ENCODE measurements around the gene SLC6A18.
"Not testable (repeated sequence)": the region's sequence is repeated elsewhere in the genome, so short reads cannot be mapped to it uniquely, and the experiment has no call there.

DNA sequence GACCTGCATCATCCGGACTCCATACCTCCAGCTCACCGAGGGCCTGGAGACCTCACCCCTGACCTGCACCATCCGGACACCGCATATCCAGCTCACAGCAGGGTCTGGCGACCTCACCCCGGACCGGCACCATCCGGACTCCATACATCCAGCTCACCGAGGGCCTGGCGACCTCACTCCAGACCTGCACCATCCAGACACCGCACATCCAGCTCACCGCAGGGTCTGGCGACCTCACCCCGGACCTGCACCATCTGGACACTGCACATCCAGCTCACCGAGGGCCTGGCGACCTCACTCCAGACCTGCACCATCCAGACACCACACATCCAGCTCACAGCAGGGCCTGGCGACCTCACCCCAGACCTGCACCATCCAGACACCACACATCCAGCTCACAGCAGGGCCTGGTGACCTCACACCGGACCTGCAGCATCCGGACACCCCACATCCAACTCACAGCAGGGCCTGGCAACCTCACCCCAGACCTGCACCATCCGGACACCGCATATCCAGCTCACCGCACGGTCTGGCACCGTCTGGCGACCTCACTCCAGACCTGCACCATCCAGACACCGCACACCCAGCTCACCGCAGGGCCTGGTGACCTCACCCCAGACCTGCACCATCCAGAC is 59.3 kb downstream of the SLC6A18 start:
- TF ChIP-seq, protein P1, sequence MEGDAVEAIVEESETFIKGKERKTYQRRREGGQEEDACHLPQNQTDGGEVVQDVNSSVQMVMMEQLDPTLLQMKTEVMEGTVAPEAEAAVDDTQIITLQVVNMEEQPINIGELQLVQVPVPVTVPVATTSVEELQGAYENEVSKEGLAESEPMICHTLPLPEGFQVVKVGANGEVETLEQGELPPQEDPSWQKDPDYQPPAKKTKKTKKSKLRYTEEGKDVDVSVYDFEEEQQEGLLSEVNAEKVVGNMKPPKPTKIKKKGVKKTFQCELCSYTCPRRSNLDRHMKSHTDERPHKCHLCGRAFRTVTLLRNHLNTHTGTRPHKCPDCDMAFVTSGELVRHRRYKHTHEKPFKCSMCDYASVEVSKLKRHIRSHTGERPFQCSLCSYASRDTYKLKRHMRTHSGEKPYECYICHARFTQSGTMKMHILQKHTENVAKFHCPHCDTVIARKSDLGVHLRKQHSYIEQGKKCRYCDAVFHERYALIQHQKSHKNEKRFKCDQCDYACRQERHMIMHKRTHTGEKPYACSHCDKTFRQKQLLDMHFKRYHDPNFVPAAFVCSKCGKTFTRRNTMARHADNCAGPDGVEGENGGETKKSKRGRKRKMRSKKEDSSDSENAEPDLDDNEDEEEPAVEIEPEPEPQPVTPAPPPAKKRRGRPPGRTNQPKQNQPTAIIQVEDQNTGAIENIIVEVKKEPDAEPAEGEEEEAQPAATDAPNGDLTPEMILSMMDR (IDR thresholded peaks at IDR 0.05) = not testable (repeated sequence)
- not testable (repeated sequence) for TF ChIP-seq POLR2A (IDR thresholded peaks at IDR 0.05)
